Epithelial cell of prostate (primary cell): Measurements from ENCODE around the gene MEGF9.
"Not testable (repeated sequence)": the region's sequence is repeated elsewhere in the genome, so short reads cannot be mapped to it uniquely, and the experiment has no call there.

ENCODE experiments used
- DNase-seq: peaks from one replicate; pipeline ENCODE4 v3.0.0-alpha.2; 2011; ENCODE audit warnings: low read depth, low spot score
- H3K27ac ChIP-seq: fragments of 450-650 bp; 2 replicates; pipeline ENCODE4 v1.5.1; 2017; ENCODE audit warnings: mild to moderate bottlenecking

Gene MEGF9

DNA sequence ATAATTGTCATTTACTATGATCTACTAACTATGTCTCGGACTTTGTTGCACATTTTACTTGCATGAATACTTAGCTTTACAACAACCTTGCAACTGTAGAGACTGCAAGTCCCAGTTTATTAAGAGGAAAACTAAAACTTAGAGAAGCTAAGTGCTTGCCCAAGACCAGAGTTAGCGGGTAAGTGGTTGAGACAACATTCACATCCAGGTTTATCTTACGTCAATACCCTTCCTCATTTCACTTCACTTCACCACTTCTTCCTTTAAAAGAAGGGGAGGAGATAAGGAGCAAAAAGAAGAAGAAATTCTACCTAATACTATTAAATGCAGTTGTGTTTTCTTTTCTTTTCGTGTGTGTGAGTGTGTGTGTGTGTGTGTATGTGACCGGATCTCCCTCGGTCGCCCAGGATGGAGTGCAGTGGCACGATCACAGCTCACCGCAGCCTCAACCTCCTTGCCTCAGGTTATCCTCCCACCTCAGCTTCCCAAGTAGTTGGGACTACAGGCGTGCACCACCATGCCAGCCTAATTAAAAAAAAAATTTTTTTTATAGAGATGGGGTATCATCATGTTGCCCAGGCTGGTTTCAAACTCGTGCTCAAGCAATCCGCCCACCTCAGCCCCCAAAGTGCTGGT is 37.4 kb downstream of the MEGF9 start:
- DNase-seq: no peak
- H3K27ac ChIP-seq: no peak overlapping the region

DNA sequence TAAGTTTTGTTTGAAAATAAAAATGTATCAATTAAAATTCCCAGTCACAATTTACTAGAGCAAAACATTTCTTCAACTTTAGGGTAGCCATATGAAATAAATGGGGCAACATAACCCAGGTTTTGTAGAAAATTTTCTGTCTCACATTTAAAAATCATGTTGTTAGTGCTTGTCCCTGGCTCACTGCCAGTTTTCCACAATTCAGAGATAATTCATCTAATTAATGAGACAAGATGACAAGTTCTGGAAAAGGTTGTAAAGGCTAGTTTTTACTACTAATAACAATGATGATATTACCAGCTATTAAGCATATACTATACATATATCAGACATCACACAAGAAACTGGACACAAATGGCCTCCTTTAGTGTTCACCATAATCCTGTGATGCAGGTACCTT is 45.9 kb downstream of the MEGF9 start:
- DNase-seq: no peak
- H3K27ac ChIP-seq: no peak overlapping the region

DNA sequence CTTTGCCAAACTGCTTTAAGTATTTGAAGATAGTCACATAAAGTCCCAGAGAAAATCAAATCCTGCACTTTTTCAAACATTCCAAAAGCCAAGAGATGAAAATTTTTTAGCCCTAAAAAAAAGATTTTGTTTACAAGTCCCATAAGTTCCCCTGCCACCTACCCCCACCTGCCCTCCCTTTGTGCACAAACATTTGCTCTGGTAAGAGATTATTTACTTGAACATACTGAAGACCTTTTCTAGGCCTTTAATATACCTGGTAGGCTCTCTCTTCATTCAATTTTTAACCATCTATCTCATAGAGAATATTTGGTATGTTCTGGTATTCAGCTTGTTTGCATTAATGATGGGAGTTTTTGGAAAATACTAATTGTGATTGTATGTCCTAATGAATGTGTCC is 50.3 kb downstream of the MEGF9 start:
- DNase-seq: no peak
- H3K27ac ChIP-seq: no peak overlapping the region

DNA sequence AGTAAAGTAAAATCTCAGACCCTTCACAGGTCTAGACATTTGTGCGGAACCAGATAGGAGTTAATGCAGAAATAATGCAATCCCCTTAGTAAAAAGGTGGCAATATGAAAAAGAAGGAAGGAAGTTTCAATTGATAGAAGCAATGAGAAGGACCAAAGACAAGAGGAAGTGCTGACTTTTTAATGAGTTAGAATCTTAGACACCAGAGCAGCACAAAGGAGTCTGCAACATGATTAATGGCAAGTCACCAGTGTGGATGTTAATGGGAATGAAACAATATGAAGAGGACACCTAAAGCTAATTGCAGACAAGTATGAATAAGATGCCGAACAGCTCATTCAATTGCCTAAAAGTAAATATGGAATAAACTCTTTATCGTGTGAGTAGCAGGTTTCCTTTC is 50.9 kb downstream of the MEGF9 start:
- no peak for DNase-seq
- no peak overlapping the region for H3K27ac ChIP-seq

DNA sequence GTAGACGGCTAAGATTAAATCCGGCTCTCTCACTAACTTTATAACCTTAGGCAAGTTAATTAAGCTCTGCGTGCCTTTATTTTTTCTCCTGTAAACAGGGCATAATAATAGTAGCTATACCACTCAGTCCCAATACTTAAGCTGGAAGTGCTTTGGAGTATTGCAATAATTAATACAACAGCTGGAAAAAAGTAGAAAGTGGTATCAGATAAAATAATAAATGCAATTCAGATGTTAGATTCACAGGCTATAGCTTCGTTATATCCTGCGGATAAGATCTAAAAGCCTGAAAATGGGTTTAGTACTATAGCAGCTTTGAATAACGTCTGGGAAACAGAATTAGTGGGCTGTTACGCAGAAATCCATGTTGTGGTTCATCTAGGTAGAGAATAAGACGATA is 51.8 kb downstream of the MEGF9 start:
- DNase-seq: no peak
- H3K27ac ChIP-seq: no peak overlapping the region

DNA sequence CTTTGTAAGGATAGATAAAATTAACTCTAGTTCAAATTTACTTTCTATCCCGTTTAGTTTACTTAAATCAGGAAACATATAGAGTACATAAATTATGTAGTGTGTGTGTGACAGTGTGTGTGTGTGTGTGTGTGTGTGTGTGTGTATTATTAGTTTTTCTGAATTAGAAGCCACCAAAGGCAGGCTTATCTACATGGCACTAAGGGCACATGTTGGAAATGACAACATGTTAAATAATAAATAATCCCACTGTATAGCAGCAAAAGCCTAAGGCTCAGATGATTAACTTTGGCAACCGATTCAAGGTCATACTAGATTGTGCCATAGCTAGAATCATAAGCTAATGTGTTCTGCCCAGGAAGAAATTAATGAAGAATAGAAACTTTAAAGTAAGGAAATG is 54.6 kb downstream of the MEGF9 start:
- no peak for DNase-seq
- no peak overlapping the region for H3K27ac ChIP-seq

DNA sequence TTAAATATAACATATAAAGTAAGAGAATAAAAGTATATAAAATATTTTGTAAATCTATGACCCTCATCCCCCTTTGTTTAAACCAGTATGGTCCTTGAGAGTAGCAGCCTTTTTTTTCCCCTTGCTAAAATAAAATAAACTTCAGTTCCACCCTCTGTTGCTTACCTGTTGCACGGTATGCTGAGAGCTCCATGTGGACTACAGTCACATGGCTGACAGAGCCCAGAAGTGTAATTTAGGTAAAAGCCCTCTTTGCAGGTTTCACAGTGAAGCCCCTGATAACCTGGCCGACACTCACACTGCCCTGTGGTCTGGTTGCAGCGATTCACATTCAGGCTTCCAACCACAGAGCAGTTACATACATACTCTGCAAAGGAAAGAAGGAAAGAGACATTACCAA is 55.1 kb downstream of the MEGF9 start:
- DNase-seq: no peak
- H3K27ac ChIP-seq: no peak overlapping the region

DNA sequence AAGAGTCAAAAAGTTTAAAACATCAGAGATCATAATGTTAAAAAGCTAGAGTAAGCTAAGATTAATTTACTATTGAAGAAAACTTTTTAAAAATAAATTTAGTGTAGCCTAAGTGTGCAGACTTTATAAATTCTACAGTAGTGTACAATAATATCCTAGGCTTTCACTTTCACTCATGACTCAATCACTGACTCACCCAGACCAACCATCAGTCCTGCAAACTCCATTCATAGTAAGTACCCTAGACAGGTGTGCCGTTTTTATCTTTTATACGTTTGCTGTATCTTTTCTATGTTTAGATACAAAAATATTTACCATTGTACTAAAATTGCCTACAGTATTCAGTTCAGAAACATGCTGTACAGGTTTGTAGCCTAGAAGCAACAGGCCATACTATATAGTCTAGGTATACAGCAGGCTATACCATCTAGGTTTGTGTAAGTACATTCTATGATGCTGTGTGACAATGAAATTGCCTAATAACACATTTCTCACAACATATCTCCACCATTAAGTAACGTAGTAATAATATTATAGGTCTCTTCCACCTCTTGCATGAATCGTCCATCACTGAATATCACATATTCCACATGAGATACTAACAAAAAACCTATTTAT is 59.2 kb downstream of the MEGF9 start:
- peak; percentile 29 for DNase-seq
- no peak overlapping the region for H3K27ac ChIP-seq

DNA sequence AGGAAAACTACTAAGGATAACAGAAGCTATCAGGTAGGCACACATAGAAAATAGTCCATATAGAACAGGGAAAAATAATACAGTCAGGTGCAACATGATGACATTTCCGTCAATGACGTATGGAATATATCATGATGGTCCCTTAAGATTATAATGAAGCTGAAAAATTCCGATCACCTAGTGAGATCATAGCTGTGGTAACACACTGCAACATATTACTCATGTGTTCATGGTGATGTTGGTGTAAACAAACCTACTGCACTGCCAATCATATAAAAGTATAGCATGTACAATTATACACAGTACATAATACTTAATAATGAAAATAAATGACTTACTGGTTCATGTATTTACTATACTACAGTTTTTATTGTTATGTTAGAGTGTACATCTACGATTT is 60.0 kb downstream of the MEGF9 start:
- no peak for DNase-seq
- H3K27ac ChIP-seq: no peak overlapping the region

DNA sequence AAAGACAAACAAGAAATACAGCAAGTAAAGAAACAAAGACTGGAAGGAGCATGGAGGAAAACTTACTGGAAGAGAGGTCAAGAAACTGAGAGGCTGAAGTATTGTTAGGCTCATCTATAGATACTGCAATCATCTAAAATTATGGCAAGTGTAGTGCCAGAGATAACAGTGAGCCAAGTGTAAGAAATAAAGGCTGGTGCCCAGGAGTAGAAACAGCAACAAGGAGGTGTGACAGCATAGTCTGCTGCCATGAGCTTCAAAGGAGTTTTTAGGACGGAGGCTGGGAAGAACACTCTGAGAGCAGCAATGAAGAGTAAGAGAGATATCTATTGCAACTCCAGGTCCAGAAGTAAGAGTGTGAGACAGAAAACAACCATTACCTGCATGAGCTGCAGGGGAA is 60.5 kb downstream of the MEGF9 start:
- no peak overlapping the region for H3K27ac ChIP-seq
- no peak for DNase-seq

DNA sequence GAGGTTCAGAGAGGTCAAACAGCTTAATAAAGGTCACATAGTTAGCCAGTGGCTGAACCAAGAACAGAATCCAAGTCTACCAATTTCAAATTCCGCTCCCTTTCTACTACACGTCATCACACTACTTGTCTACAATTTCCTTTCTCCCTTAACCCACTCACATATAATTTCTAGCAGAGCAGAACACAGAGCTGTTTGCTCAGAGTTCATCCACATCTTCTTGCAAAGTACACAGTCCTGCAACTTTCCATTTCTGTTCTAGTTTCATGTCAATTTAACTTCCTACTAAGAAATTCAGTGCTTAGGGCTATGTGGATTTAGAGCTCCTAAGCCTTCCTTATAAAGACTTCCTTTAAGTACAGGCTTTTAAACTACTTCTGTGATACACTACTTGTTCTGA is 61.3 kb downstream of the MEGF9 start:
- DNase-seq: no peak
- no peak overlapping the region for H3K27ac ChIP-seq

DNA sequence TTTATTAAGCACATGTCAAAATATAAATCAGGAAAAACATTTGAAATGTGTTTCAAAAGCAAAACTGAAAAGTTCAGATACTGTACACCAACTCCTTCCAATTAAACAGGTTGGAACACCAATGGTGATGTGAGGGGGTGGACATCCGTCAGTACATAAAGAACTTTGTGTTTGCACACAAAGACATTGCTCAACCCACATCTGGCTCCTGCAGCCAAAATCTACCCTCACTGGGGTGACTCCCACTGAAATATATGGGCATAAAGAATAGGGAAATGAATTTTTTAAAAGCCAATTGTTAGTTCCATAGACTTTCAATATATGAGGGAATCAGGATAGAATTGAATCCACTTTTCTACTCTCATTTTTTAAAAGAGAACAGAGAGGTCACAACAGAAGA is 63.9 kb downstream of the MEGF9 start:
- no peak for DNase-seq
- H3K27ac ChIP-seq: no peak overlapping the region

DNA sequence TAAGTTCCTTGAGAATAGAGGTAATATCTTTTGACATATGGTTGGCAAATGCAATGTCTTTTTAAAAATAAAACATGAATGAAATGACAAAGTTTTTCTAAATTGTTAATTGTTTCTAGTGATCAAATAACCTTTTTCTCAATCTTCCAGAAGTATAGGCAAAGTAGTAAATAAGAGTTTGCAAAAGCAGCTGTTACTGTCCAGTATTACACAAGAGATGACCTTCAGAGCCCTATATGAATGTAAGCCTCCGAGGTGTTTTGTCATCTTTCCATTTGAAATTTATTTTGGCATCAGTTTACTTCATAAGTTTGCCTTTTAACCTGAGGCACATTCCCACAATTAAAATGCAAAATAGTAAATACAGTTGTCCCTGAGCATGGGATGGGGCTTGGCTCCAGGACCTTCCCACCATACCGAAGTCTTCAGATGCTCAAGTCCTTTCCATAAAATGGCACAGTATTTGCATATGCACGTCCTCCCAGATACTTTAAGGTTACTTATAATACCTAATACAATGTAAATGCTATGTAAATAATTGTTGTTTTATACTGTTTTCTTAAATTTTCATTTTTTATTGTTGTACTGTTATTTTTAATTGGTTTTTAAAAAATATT is 65.6 kb downstream of the MEGF9 start:
- no peak for DNase-seq
- H3K27ac ChIP-seq: no peak overlapping the region

DNA sequence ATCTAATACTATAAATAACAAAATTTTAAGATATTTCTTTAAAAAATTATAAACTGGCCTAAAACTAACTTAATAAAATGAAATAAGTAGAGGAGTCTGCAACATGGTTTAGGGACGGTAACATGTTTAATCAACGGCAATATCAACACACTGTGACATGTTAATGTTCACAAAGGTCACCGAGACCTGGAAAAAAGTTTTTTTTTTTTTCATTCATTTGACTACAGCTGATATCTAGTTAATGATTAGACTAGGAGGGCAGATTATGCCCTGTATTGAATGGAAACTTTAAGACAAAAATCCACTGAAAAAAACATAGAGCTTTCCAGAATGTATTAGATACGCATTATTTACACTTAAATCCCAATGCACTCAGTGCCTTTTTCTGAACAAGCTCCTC is 67.3 kb downstream of the MEGF9 start:
- DNase-seq: no peak
- no peak overlapping the region for H3K27ac ChIP-seq

DNA sequence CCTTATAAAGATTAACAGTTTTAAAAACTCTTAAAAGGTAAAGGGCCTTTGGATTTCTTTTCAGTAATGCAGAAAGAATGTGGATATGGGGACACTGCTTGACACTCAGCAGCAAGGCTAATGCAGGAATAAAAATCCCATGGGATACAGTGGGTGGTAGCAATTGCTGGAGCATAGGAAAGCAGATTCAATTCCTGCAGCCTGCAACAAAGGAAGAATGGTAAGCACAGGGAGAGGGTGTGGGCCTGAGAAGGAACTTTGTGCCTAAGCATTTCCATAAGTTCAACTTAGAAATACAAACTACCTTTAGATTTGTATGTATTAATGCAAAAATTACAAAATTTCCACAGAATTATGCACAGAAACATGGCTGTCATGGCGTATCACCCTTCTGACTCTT is 68.5 kb downstream of the MEGF9 start:
- no peak for DNase-seq
- no peak overlapping the region for H3K27ac ChIP-seq

DNA sequence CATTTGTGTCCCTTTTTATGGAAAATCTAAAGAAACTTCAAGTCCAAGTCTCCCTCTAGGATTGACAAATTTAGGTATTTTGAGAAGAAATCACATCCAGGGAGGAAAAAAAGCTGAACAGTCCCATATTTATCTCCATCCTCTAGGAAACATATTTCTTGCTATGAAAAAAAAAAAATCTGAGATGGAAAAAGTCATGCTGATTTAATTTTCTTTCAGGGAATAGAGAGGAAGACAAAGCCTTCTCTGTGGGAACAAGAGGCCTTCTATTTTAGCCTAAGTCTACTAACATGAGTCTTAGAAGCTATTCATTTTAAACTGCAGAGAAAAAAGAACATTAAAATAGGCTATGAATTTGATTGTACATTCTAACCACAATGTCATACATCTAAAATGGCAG is 71.2 kb downstream of the MEGF9 start:
- DNase-seq: no peak
- H3K27ac ChIP-seq: no peak overlapping the region

DNA sequence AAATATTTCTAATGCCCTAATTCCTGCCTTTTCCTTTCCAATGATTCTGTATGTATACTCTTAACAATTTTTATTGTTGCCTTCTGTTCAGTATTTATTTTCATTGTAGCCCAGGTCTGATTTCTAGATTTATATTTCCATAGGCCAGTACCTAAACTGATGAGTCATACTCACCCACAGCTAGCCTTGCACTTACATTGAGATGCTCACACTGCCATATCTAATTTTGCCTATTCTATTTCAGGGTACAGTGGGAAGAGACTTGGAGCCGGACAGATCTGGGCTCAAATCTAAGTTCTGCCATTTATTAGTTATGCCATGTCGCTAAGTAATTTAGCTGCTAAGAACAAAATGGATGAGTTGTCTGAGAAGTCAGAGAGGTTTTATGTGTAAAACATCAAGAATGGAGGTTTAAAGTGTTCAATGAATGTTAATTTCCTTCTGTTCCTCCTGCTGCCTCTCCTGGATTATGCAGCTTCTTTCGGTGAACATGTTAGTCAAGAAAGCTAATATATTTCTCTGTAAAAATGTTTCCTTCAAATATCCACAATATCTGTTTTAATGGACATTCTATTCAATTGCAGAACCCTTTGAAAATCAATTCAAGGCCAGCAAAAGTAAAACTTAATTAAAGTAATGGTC is 72.0 kb downstream of the MEGF9 start:
- H3K27ac ChIP-seq: no peak overlapping the region

DNA sequence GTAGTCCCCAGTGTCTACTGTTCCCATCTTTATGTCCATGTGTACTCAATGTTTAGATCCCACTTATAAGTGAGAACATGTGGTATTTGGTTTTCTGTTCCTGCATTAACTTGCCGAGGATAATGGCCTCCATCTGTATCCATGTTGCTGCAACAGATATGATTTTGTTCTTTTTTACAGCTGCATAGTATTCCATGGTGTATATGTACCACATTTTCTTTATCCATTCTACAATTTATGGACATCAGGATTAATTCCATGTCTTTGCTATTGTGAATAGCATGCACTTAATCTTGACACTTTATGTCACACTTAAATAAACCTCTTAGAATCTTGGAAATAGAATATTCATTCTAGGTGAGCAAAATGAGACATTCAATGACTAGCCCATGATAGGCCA is 73.4 kb downstream of the MEGF9 start:
- not testable (repeated sequence) for DNase-seq, H3K27ac ChIP-seq

More for the DNA sequence above, 72.0 kb downstream of the MEGF9 start:
- DNase-seq: no peak

DNA sequence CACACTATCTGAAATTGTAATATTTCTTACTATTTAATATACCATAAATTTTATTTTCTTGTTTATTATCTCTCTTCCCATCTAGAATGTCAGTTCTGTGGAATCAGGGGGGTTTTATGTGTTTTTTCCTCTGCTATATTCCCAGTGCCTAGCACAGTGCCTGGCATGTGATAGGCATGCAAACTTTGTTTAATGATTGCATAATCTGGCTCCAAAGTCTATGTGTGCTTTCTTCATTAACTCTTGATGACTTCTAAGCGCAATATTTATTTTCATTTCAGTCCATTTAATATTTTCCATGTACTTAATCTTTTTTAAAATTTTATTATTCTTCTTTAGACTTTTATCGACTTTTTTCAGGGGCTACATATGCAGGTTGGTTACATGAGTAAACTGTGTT is 73.9 kb downstream of the MEGF9 start:
- no peak for DNase-seq
- no peak overlapping the region for H3K27ac ChIP-seq

DNA sequence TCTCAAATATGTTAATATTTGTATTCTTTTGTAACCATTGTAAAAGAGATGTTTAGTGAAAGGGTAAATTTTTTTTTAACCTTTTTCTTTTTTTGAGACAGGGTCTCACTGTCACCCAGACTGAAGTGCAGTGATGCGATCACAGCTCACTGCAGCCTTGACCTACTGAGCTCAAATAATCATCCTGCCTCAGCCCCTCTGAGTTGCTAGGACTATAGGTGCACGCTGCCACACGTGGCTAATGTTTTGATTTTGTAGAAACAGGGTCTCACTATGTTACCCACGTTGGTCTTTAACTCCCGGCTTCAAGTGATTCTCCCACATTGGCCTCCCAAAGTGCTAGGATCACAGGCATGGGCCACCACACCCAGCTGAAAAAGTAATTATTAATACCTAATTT is 76.4 kb downstream of the MEGF9 start:
- DNase-seq: no peak
- H3K27ac ChIP-seq: no peak overlapping the region

DNA sequence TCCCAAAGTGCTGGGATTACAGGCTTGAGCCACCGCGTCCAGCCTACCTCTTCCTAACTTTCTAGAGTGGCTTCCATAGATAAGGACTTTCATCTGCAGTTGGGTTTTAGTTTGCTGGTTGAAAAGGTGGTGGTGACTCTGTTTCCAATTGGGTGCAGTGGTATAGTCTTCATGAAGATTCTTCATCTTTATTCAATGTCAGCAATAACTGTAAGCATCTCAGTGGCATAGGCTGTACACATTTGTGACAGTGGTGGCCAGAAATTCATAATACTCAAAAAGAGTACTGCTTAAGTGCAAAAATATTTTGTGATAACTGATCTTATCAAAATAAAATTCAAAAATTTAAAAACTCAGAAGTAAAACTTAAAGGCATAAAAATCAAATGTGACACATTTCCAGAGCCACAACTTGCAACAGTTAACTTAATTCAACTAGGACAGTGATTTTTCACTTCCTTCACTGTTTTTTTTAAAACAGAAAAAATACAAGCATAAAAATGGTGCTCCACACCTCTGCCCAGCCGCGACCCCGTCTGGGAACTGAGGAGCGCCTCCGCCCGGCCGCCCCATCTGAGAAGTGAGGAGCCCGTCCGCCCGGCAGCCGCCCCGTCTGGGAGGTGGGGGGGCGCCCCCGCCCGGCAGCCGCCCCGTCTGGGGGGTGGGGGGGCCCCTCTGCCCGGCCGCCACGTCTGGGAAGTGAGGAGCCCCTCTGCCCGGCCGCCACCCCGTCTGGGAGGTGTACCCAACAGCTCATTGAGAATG is 77.9 kb downstream of the MEGF9 start:
- H3K27ac ChIP-seq: no peak overlapping the region

More for the DNA sequence above, 77.9 kb downstream of the MEGF9 start:
- no peak for DNase-seq
